Uterus (tissue), 4 donors: ENCODE results near the gene POTEM. TPM values are rescaled to one million over a fixed set of nuclear protein-coding genes. Genes with fewer than 3 reads are reported as not detected.
"Not testable (repeated sequence)": the region's sequence is repeated elsewhere in the genome, so short reads cannot be mapped to it uniquely, and the experiment has no call there.

Source experiments
- DNase-seq, 2 donors: peaks; one replicate each; pipeline ENCODE4 v3.0.0-alpha.2; 2019 to 2020
- H3K27ac ChIP-seq, 2 donors: fragments of 200-600 bp; sonication (generic); 1 replicate in 1 of 2; 2 replicates in 1 of 2; pipeline ENCODE4 v1.5.1; 2016 to 2018
- H3K27me3 ChIP-seq, 2 donors: fragments of 200-600 bp; sonication (generic); one replicate each; pipeline ENCODE4 v1.5.1; 2018 to 2019; ENCODE audit warnings: control low read depth in 1 of 2
- H3K36me3 ChIP-seq, 2 donors: fragments of 200-600 bp; sonication (generic); one replicate each; pipeline ENCODE4 v1.5.1; 2019; ENCODE audit warnings: control low read depth in 1 of 2
- H3K4me1 ChIP-seq, 2 donors: fragments of 200-600 bp; sonication (generic); one replicate each; pipeline ENCODE4 v1.5.1; 2018 to 2019; ENCODE audit warnings: control low read depth in 1 of 2
- H3K4me3 ChIP-seq, 2 donors: fragments of 200-600 bp; sonication (generic); 1 replicate in 1 of 2; 2 replicates in 1 of 2; pipeline ENCODE4 v1.5.1; 2018 to 2019; ENCODE audit warnings: mild to moderate bottlenecking in 1 of 2
- H3K9me3 ChIP-seq, 2 donors: fragments of 200-600 bp; sonication (generic); one replicate each; pipeline ENCODE4 v1.5.1; 2019; ENCODE audit warnings: control low read depth in 1 of 2
- intact Hi-C: fragments of 100-400 bp; cut with DNase I; formaldehyde crosslinking; loops from one replicate; pipeline ENCODE4 v1.15.1; 2023; ENCODE audit warnings: low total_unique reads
- total RNA-seq, 4 donors: library from RNA; depleted of rRNA in 3 of 4; stranded (reverse); fragments of >200 nt in 3 of 4; gene quantifications; one replicate each; pipeline versions ENCODE4 v1.1.0 to v1.2.4, GENCODE V29; 2014 to 2023
- donor health status: DM: yes; HTN: yes; CAD: no.

POTEM gene
- total RNA-seq, 4 donors from 2014 or later: not detected

GRCh38 chr14:19006490-19006889 is 39.3 kb downstream of the POTEM start:
- H3K36me3 ChIP-seq, H3K4me1 ChIP-seq, DNase-seq, intact Hi-C loops, H3K27ac ChIP-seq, H3K4me3 ChIP-seq, H3K27me3 ChIP-seq, H3K9me3 ChIP-seq: not testable (repeated sequence)

DNA sequence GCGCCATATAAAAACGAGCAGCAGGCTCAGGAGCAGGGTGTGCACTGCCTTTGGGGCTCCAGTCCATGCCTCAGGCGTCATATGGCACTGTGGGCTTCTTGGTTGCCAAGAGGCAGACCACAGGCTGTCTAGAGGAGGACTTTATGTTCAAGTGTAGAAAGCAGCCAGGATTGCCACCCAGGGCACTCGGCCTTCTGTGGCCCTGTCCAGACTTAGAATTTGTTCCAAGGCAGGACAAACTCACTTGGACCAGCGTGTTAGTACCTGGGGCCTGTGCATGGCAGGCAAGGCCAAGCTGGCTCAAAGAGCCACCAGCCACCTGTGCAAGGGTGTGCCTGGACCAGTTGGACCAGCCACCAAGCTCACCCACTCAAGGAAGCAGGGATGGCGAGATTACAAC is 40.4 kb downstream of the POTEM start:
- H3K36me3 ChIP-seq, H3K27ac ChIP-seq, intact Hi-C loops, H3K4me3 ChIP-seq, H3K9me3 ChIP-seq, DNase-seq, H3K27me3 ChIP-seq, H3K4me1 ChIP-seq: not testable (repeated sequence)

GRCh38 chr14:19011029-19011428 is 43.8 kb downstream of the POTEM start:
- H3K27ac ChIP-seq, H3K36me3 ChIP-seq, H3K4me3 ChIP-seq, H3K4me1 ChIP-seq, DNase-seq, H3K9me3 ChIP-seq, H3K27me3 ChIP-seq, intact Hi-C loops: not testable (repeated sequence)

- H3K4me1 ChIP-seq, intact Hi-C loops, H3K36me3 ChIP-seq, H3K27me3 ChIP-seq, DNase-seq, H3K9me3 ChIP-seq, H3K4me3 ChIP-seq, H3K27ac ChIP-seq: not testable (repeated sequence)
Observed at GRCh38 chr14:19011703-19012102, 44.5 kb downstream of the POTEM start.

DNA sequence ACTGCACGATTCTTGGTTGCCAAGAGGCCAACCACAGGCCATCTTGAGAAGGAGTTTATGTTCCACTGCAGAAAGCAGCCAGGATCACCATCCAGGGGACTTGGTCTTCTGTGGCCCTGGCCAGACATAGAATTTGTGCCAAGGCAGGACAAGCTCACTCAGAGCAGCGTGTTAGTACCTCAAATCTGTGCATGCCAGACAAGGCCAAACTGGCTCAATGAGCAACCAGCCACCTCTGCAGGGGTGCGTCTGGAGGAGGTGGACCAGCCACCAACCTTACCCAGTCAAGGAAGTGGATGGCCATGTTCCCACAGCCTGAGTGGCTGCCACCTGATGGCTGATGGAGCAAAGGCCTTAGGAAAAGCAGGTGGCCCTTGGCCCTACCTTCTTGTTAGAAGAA is 48.0 kb downstream of the POTEM start:
- H3K36me3 ChIP-seq, H3K9me3 ChIP-seq, intact Hi-C loops, DNase-seq, H3K27me3 ChIP-seq, H3K4me1 ChIP-seq, H3K4me3 ChIP-seq, H3K27ac ChIP-seq: not testable (repeated sequence)

- H3K4me3 ChIP-seq, H3K27me3 ChIP-seq, H3K9me3 ChIP-seq, H3K4me1 ChIP-seq, DNase-seq, intact Hi-C loops, H3K27ac ChIP-seq, H3K36me3 ChIP-seq: not testable (repeated sequence)
Observed at GRCh38 chr14:19025080-19025589, 57.9 kb downstream of the POTEM start.

- H3K27me3 ChIP-seq, H3K27ac ChIP-seq, intact Hi-C loops, DNase-seq, H3K4me3 ChIP-seq, H3K4me1 ChIP-seq, H3K9me3 ChIP-seq, H3K36me3 ChIP-seq: not testable (repeated sequence)
Observed at GRCh38 chr14:19026649-19027351, 59.6 kb downstream of the POTEM start.

DNA sequence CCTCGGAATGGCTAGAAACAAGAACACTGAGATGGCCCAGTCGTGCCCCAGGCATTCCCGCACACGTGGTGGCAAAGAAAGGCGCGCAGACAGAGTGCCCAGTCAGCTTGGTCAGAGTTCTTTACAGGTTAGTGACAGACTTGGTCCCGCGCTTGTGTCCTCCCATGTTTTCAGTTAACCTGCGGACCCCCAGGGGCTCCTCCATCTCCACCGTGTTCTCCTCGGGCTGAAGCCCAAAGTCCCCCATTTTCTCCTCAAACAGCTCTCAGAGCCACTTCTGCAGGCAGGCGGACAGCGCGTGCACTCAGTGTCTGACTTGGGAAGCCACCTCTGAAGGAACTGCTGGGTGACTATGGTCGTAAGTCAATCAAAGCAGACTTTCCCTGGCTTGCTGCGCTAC is 60.7 kb downstream of the POTEM start:
- H3K27me3 ChIP-seq, DNase-seq, intact Hi-C loops, H3K27ac ChIP-seq, H3K4me1 ChIP-seq, H3K9me3 ChIP-seq, H3K36me3 ChIP-seq, H3K4me3 ChIP-seq: not testable (repeated sequence)

DNA sequence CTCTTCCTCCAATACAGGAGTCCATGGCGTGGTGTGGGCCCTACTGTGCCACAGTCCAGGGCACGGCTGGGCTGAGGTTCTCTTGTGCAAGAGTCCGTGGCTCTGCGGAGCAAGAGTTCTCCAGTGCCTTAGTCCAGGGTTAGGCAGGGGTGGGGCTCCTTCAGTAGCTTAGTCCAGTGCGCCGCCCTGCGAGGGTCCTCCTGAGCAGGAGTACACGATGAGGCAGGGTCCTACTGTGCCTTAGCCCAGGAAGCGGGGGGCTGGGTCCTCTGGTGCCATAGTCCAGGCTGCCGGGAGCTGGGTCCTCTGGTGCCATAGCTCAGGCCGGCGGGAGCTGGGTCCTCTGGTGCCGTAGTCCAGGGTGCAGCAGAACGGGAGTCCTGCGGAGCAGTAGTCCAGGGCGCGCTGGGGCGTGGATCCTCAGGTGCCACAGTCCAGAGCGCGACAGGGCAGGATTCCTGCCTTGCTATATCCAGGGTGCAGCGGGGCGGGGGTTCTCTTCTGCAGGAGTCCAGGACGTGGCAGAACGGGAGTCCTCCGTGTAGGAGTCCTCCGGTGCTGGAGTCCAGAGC is 69.7 kb downstream of the POTEM start:
- H3K4me3 ChIP-seq, DNase-seq, H3K9me3 ChIP-seq, intact Hi-C loops, H3K4me1 ChIP-seq, H3K27me3 ChIP-seq, H3K36me3 ChIP-seq, H3K27ac ChIP-seq: not testable (repeated sequence)

DNA sequence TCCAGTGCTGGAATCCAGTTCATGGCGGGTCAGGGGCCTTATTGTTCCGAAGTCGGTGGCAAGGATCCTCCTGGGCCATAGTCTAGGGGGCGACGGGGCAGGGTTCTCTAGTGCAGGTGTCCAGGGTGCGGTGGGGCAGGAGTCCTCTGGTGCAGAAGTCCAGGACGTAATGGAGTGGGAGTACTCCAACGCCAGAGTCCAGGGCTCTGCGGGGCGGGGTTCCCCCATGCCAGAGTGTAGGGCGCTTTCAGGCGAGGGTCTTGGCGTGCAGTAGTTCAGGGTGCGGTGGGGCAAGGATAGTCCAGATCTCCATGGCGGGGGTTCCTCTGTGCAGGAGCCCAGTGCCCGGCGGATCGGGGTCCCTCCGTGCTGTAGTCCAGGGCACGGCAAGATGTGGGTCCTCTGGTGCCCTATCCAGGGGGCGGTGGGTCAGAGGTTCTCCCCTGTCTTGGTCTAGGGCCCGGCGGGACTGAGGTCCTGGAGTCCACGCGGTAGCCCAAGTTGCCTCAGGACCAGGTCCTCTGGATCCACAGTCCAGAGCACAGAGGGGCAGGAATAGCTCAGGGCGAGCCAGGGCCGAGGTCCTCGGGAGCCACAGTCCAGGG is 70.9 kb downstream of the POTEM start:
- H3K9me3 ChIP-seq, H3K27me3 ChIP-seq, H3K4me1 ChIP-seq, H3K36me3 ChIP-seq, H3K27ac ChIP-seq, DNase-seq, intact Hi-C loops, H3K4me3 ChIP-seq: not testable (repeated sequence)

DNA sequence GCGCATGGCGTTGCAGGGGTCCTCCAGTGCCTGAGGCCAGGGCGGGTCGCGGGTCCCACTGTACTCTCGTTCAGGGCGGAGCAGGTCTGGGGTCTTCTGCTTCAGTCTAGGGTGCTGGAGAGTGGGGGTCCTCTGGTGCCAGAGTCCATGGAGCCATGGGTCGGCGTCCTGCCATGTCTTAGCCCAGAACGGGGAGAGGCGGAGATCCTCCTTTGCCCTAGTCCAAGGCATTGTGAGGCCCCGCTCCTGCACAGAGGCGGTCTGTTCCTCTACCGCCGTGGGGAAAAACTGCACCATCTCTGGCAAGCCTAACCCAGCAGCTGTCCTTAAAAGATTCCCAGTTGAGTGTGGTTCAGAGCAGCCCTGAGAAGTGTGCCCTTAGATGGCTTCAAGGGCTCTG is 71.6 kb downstream of the POTEM start:
- intact Hi-C loops, H3K27ac ChIP-seq, H3K4me1 ChIP-seq, DNase-seq, H3K36me3 ChIP-seq, H3K9me3 ChIP-seq, H3K4me3 ChIP-seq, H3K27me3 ChIP-seq: not testable (repeated sequence)

DNA sequence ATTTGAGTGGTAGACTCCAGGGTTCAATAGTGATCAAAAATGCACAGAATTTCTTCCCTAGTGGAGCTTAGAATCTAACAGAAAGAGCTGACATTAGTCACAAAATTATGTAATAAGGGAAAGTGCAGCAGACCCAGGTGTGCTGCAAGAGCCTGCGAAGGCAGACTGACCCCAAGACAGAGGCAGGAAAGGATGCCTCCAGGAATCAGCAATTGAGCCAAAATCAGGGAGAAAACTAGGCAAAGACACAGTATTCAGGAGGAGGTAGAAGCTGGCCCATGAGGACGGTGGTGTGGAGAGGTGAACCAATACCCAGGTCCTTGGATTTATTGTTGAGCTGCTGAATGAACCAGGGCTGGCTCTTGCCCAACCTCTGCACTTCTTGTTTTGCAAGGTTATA is 76.2 kb downstream of the POTEM start:
- H3K4me3 ChIP-seq, intact Hi-C loops, DNase-seq, H3K27me3 ChIP-seq, H3K27ac ChIP-seq, H3K4me1 ChIP-seq, H3K36me3 ChIP-seq, H3K9me3 ChIP-seq: not testable (repeated sequence)
